HepG2 (cell line): Measurements from ENCODE around the gene NRN1L. TPM values are rescaled to one million over a fixed set of nuclear protein-coding genes. Genes with fewer than 3 reads are reported as not detected.

Experiments used
- ERF ChIP-seq: IDR thresholded peaks from 2 replicates; pipeline ENCODE4 v1.6.1; 2018; ENCODE audit warnings: missing biosample characterization, missing genetic modification reagents
- HIC2 ChIP-seq: sonication (generic); formaldehyde crosslinking; IDR thresholded peaks from 2 replicates; pipeline ENCODE4 v1.9.0; 2022; ENCODE audit warnings: low read depth, missing genetic modification reagents
- KDM6A ChIP-seq: IDR thresholded peaks from 2 replicates; pipeline ENCODE4 v1.6.1; 2016; ENCODE audit warnings: low read depth
- NFAT5 ChIP-seq: sonication (generic); formaldehyde crosslinking; IDR thresholded peaks from 2 replicates; pipeline ENCODE4 v1.4.0; 2020; ENCODE audit warnings: missing genetic modification reagents
- NFRKB ChIP-seq: fragments of 450-650 bp; IDR thresholded peaks from 2 replicates; pipeline ENCODE4 v1.6.1; 2017
- PCBP2 ChIP-seq: fragments of 200-400 bp; formaldehyde crosslinking; optimal IDR thresholded peaks from 2 replicates; pipeline ENCODE3; 2018; ENCODE audit warnings: low read length, low read depth; ENCODE audit not compliant: poor library complexity, severe bottlenecking
- POLR2G ChIP-seq: fragments of 200-400 bp; formaldehyde crosslinking; IDR thresholded peaks from 2 replicates; pipeline ENCODE4 v1.6.1; 2018; ENCODE audit warnings: mild to moderate bottlenecking, low read depth, low read length, moderate library complexity
- PRMT3 ChIP-seq: sonication (generic); formaldehyde crosslinking; IDR thresholded peaks from 2 replicates; pipeline ENCODE4 v1.8.1; 2022; ENCODE audit warnings: low read depth, mild to moderate bottlenecking, moderate library complexity, missing genetic modification reagents, borderline replicate concordance
- ZHX2 ChIP-seq, 2 experiments: sonication (generic) in 1 of 2; formaldehyde crosslinking in 1 of 2; IDR thresholded peaks; 2 replicates each; pipeline versions ENCODE4 v1.6.1 to v1.9.0; 2014 to 2022; ENCODE audit warnings: antibody characterized with exemption in 1 of 2, borderline replicate concordance in 1 of 2, inconsistent platforms in 1 of 2, low read depth in 1 of 2, missing genetic modification reagents in 1 of 2
- ZNF503 ChIP-seq: sonication (generic); formaldehyde crosslinking; IDR thresholded peaks from 2 replicates; pipeline ENCODE4 v1.4.0; 2020; ENCODE audit warnings: missing genetic modification reagents
- ZNF558 ChIP-seq: sonication (generic); formaldehyde crosslinking; IDR thresholded peaks from 2 replicates; pipeline ENCODE4 v1.9.0; 2022; ENCODE audit warnings: mild to moderate bottlenecking, missing genetic modification reagents, borderline replicate concordance
- ZSCAN12 ChIP-seq: sonication (generic); formaldehyde crosslinking; IDR thresholded peaks from 2 replicates; pipeline ENCODE4 v1.9.0; 2021; ENCODE audit warnings: mild to moderate bottlenecking, missing genetic modification reagents
- polyA plus RNA-seq, 8 experiments: library from polyadenylated mRNA; depleted of rRNA in 3 of 8; stranded (reverse) in 7 of 8; unstranded in 1 of 8; fragments of >200 nt; fragmentation: Illumina TruSeq in 4 of 8; extraction: Trizol in 4 of 8; gene quantifications; 2 replicates each; pipeline versions ENCODE4 v1.2.1 to v1.2.3, GENCODE V29; 2011 to 2016; ENCODE audit warnings: low read depth in 4 of 8, missing spikeins in 1 of 8, mixed read lengths in 1 of 8; ENCODE audit not compliant: insufficient read depth in 1 of 8
- total RNA-seq, 5 experiments: library from RNA; depleted of rRNA; stranded (reverse); fragments of >200 nt; fragmentation: Illumina TruSeq; extraction: Trizol; gene quantifications; 2 replicates each; pipeline ENCODE4 v1.2.3, GENCODE V29; 2016; ENCODE audit warnings: low read depth in 1 of 5

NRN1L gene
- total and polyA plus RNA-seq, 2 of the 13 experiments (the other 11 are each of a cell fraction or from before 2014, with no cell fraction given) = 0.53 to 1.2 TPM

GRCh38 chr16:67872631-67873434 is 11.9 kb upstream of the NRN1L start, which contains the start of gene EDC4 (continued):
- TF ChIP-seq NFAT5 (peak; percentile 55; the same call in 1 of the 2 replicates), ZHX2 (IDR thresholded peaks at IDR 0.05; ENCODE audit: low read depth) (peak; percentile 78; the same call in 1 of the 2 replicates), ZHX2 (CRISPR knock-in tag; IDR thresholded peaks at IDR 0.05; ENCODE audit: borderline replicate concordance) (no peak), POLR2G (peak; percentile 93), PRMT3 (no peak), HIC2 (no peak; the same call in 1 of the 2 replicates), ZNF503 (CRISPR knock-in tag) (peak; percentile 61), ERF (CRISPR knock-in tag) (peak; percentile 94), ZNF558 (CRISPR knock-in tag) (peak; percentile 81; the same call in 1 of the 2 replicates), KDM6A (CRISPR knock-in tag) (peak; percentile 28; the same call in 1 of the 2 replicates), PCBP2 (no peak), NFRKB (no peak), ZSCAN12 (peak; percentile 88; the same call in 1 of the 2 replicates)
